ENCODE measurements around the gene MICB. TPM values are rescaled to one million over a fixed set of nuclear protein-coding genes. Genes with fewer than 3 reads are reported as not detected.
"Not testable (repeated sequence)": the region's sequence is repeated elsewhere in the genome, so short reads cannot be mapped to it uniquely, and the experiment has no call there.

Gene MICB
- total RNA-seq, 1 experiment from 2014 or later: 72.1 TPM

- BruUV-seq (replicated peaks): no TSS peak
- no peaks in the 10 kb centered on the region for H3K9me3 ChIP-seq (ENCODE audit: control insufficient read depth, insufficient read depth, low read depth, low read length)
- intact Hi-C loops (cut with micrococcal nuclease; ENCODE audit: unreplicated experiment): no loop called here
- no peak overlapping the region for H3K4me3 ChIP-seq (ENCODE audit: low read depth in 2 of 2, low read length in 2 of 2)
- no peak for TF ChIP-seq REST (IDR thresholded peaks at IDR 0.05; ENCODE audit: insufficient read depth in 1 of 2, low read depth in 2 of 2, low read length in 1 of 2)
- no peak for TF ChIP-seq TCF7L2 (IDR thresholded peaks at IDR 0.05; ENCODE audit: low read depth, low read length)
- TF ChIP-seq POLR2AphosphoS5 (IDR thresholded peaks at IDR 0.05; ENCODE audit: low read depth, low read length): no peak
- no peak for TF ChIP-seq SIN3A (IDR thresholded peaks at IDR 0.05; ENCODE audit: borderline replicate concordance, insufficient read depth, low read depth, low read length)
- TF ChIP-seq CTCF (IDR thresholded peaks at IDR 0.05): no peak
- H3K4me1 ChIP-seq (ENCODE audit: control insufficient read depth, insufficient read depth, low read length): no peaks in the 10 kb centered on the region
- in situ Hi-C loops (cut with HindIII; ENCODE audit: low pct_unique_long_range_greater_than_20kb, low sequenced_read_pairs): no loop called here
- H3K27me3 ChIP-seq (ENCODE audit: control insufficient read depth, insufficient read depth, low read length): peaks cover 6% of the 10 kb centered on the region; the same call in 1 of the 2 replicates
- POLR2A ChIA-PET: no interaction called here
- CTCF ChIA-PET: interaction anchor here (0.5 to 1.6 kb wide), 2 partner anchors 10 to 54 kb away, joined by 3 to 4 read pairs; no protein-coding TSS in a partner anchor
- no peak for DNase-seq (ENCODE audit: low read depth, low spot score)
- H3K27ac ChIP-seq (ENCODE audit: low read length): no peak overlapping the region
- ATAC-seq: no peak
- no peaks in the 10 kb centered on the region for H3K36me3 ChIP-seq (ENCODE audit: control insufficient read depth, insufficient read depth, low read length)
Measured at GRCh38 chr6:31452859-31453258, 45.1 kb upstream of the MICB start.

- POLR2A ChIA-PET: no interaction called here
- H3K4me3 ChIP-seq (ENCODE audit: low read depth in 2 of 2, low read length in 2 of 2): no peak overlapping the region
- in situ Hi-C loops (cut with HindIII; ENCODE audit: low pct_unique_long_range_greater_than_20kb, low sequenced_read_pairs) (no loop called here), intact Hi-C loops (cut with micrococcal nuclease; ENCODE audit: unreplicated experiment) (no loop called here)
- H3K9me3 ChIP-seq (ENCODE audit: control insufficient read depth, insufficient read depth, low read depth, low read length): no peaks in the 10 kb centered on the region
- no peaks in the 10 kb centered on the region for H3K4me1 ChIP-seq (ENCODE audit: control insufficient read depth, insufficient read depth, low read length)
- H3K27me3 ChIP-seq (ENCODE audit: control insufficient read depth, insufficient read depth, low read length): peaks cover 6% of the 10 kb centered on the region; the same call in 1 of the 2 replicates
- H3K36me3 ChIP-seq (ENCODE audit: control insufficient read depth, insufficient read depth, low read length): no peaks in the 10 kb centered on the region
- DNase-seq (ENCODE audit: low read depth, low spot score): no peak
- TF ChIP-seq POLR2AphosphoS5 (IDR thresholded peaks at IDR 0.05; ENCODE audit: low read depth, low read length): no peak
- TF ChIP-seq CTCF (IDR thresholded peaks at IDR 0.05): no peak
- no peak for TF ChIP-seq SIN3A (IDR thresholded peaks at IDR 0.05; ENCODE audit: borderline replicate concordance, insufficient read depth, low read depth, low read length)
- TF ChIP-seq REST (IDR thresholded peaks at IDR 0.05; ENCODE audit: insufficient read depth in 1 of 2, low read depth in 2 of 2, low read length in 1 of 2): no peak
- TF ChIP-seq TCF7L2 (IDR thresholded peaks at IDR 0.05; ENCODE audit: low read depth, low read length): no peak
- no TSS peak for BruUV-seq (replicated peaks)
- no peak overlapping the region for H3K27ac ChIP-seq (ENCODE audit: low read length)
- no peak for ATAC-seq
- CTCF ChIA-PET: no interaction called here
Measured at GRCh38 chr6:31453259-31453658, 44.7 kb upstream of the MICB start.

GRCh38 chr6:31459864-31460263, 38.1 kb upstream of the MICB start:
- H3K27me3 ChIP-seq (ENCODE audit: control insufficient read depth, insufficient read depth, low read length); H3K4me3 ChIP-seq (ENCODE audit: low read depth in 2 of 2, low read length in 2 of 2); H3K4me1 ChIP-seq (ENCODE audit: control insufficient read depth, insufficient read depth, low read length); CTCF ChIA-PET; H3K9me3 ChIP-seq (ENCODE audit: control insufficient read depth, insufficient read depth, low read depth, low read length); in situ Hi-C loops (cut with HindIII; ENCODE audit: low pct_unique_long_range_greater_than_20kb, low sequenced_read_pairs); H3K36me3 ChIP-seq (ENCODE audit: control insufficient read depth, insufficient read depth, low read length); POLR2A ChIA-PET; DNase-seq (ENCODE audit: low read depth, low spot score); intact Hi-C loops (cut with micrococcal nuclease; ENCODE audit: unreplicated experiment); H3K27ac ChIP-seq (ENCODE audit: low read length); ATAC-seq; BruUV-seq (replicated peaks): not testable (repeated sequence)
